Measurements from ENCODE around the gene TTBK2. TPM values are rescaled to one million over a fixed set of nuclear protein-coding genes. Genes with fewer than 3 reads are reported as not detected.

The TTBK2 gene
- total RNA-seq, 1 donor from 2014 or later: 32.4 TPM

DNA sequence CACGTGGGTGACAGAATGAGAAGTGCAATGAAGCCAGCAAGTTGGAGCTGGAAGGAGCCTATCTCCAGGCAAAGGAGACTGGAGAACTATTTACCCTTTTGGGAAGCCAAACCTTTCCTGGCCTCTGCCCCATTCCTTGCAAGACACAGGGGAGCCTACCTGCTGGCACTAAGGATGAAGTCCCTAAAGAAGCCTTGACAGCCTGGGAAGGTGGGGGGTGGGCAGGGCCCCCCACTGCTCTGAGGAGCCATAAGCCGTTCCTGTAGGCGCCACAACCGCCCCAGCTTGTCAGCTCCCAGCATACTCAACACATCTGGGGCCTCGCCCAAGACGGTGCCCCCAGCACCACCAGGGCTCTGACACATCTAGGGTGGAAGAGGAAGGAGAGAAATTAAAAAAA is 189.1 kb downstream of the TTBK2 start:
- Histone ChIP-seq H2AFZ (replicated peaks) (no peak overlapping the region), H3K27ac (no peak overlapping the region), H3K4me1 (no peaks in the 10 kb centered on the region), H3K4me2 (no peak overlapping the region), H3K4me3 (no peak overlapping the region), H3K9me3 (ENCODE audit: low read depth) (no peaks in the 10 kb centered on the region), H3K9ac (no peak overlapping the region), H3K79me2 (ENCODE audit: low read depth) (peaks cover 8% of the 10 kb centered on the region), H4K20me1 (ENCODE audit: low read depth) (peaks cover 23% of the 10 kb centered on the region), H3K36me3 (peaks cover 3% of the 10 kb centered on the region), H3F3A (ENCODE audit: low read depth) (peaks cover 3% of the 10 kb centered on the region), H3K27me3 (no peaks in the 10 kb centered on the region)
- TF ChIP-seq EZH2phosphoT487 (IDR thresholded peaks at IDR 0.05): no peak
- no peak for TF ChIP-seq CTCF (IDR thresholded peaks at IDR 0.05)
- no peak for TF ChIP-seq EZH2 (IDR thresholded peaks at IDR 0.05)
- Mint-ChIP-seq H3K4me3 (no peak overlapping the region), H3K27ac (peak overlapping the region; percentile 76), H3K36me3 (peaks cover 29% of the 10 kb centered on the region), H3K4me1 (peaks cover 7% of the 10 kb centered on the region), H3K9me3 (no peaks in the 10 kb centered on the region), H3K27me3 (ENCODE audit: insufficient read depth, low read depth) (peaks cover 9% of the 10 kb centered on the region)
- DNase-seq (ENCODE audit: low spot score): no peak

- DNase-seq (ENCODE audit: low spot score): no peak
- H3K36me3 ChIP-seq: peaks cover 3% of the 10 kb centered on the region
- no peaks in the 10 kb centered on the region for H3K9me3 Mint-ChIP-seq
- peaks cover 16% of the 10 kb centered on the region for H4K20me1 ChIP-seq (ENCODE audit: low read depth)
- no peaks in the 10 kb centered on the region for H3K9me3 ChIP-seq (ENCODE audit: low read depth)
- H3K27ac ChIP-seq: no peak overlapping the region
- H3K4me2 ChIP-seq: no peak overlapping the region
- peaks cover 2% of the 10 kb centered on the region for H3K79me2 ChIP-seq (ENCODE audit: low read depth)
- no peak overlapping the region for H3K9ac ChIP-seq
- no peak overlapping the region for H3K4me3 Mint-ChIP-seq
- H3K4me3 ChIP-seq: no peak overlapping the region
- TF ChIP-seq EZH2 (IDR thresholded peaks at IDR 0.05) (no peak), EZH2phosphoT487 (IDR thresholded peaks at IDR 0.05) (no peak), CTCF (IDR thresholded peaks at IDR 0.05) (no peak)
- H3K4me1 Mint-ChIP-seq: peaks cover 4% of the 10 kb centered on the region
- H3K27ac Mint-ChIP-seq: no peak overlapping the region
- peaks cover 30% of the 10 kb centered on the region for H3K36me3 Mint-ChIP-seq
- H3K27me3 Mint-ChIP-seq (ENCODE audit: insufficient read depth, low read depth): peaks cover 9% of the 10 kb centered on the region
- no peak overlapping the region for H2AFZ ChIP-seq (replicated peaks)
- no peaks in the 10 kb centered on the region for H3K27me3 ChIP-seq
- peaks cover 3% of the 10 kb centered on the region for H3F3A ChIP-seq (ENCODE audit: low read depth)
- no peaks in the 10 kb centered on the region for H3K4me1 ChIP-seq
Measured at GRCh38 chr15:42730536-42730935, 190.0 kb downstream of the TTBK2 start.

DNA sequence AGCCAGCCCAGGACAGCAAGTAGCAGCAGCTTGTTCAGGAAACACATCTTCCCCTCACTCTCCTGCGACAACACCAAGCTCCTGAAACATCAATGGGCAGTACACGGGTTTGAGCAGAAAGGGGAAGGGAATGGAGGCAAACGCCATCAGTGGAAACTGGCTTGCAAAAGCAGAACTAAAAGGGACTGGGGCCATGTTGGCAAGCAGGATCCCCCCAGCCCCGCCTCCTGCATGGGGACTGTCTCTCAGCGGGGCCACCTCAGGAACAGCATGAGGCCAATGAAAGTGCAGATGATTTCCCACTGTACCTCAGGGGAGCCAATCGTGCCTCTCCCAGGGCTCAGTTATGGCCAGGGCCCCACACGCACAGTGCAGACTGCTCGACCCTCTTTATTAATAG is 190.4 kb downstream of the TTBK2 start:
- no peak overlapping the region for H2AFZ ChIP-seq (replicated peaks)
- H3K4me1 Mint-ChIP-seq: peaks cover 4% of the 10 kb centered on the region
- no peak overlapping the region for H3K4me3 Mint-ChIP-seq
- no peaks in the 10 kb centered on the region for H3K27me3 ChIP-seq
- no peak overlapping the region for H3K27ac Mint-ChIP-seq
- no peaks in the 10 kb centered on the region for H3K9me3 ChIP-seq (ENCODE audit: low read depth)
- H3K36me3 Mint-ChIP-seq: peaks cover 34% of the 10 kb centered on the region
- peaks cover 13% of the 10 kb centered on the region for H4K20me1 ChIP-seq (ENCODE audit: low read depth)
- H3K9me3 Mint-ChIP-seq: no peaks in the 10 kb centered on the region
- peaks cover 3% of the 10 kb centered on the region for H3F3A ChIP-seq (ENCODE audit: low read depth)
- H3K27ac ChIP-seq: no peak overlapping the region
- no peak for DNase-seq (ENCODE audit: low spot score)
- peaks cover 3% of the 10 kb centered on the region for H3K36me3 ChIP-seq
- TF ChIP-seq EZH2phosphoT487 (IDR thresholded peaks at IDR 0.05) (no peak), CTCF (IDR thresholded peaks at IDR 0.05) (no peak), EZH2 (IDR thresholded peaks at IDR 0.05) (no peak)
- no peak overlapping the region for H3K9ac ChIP-seq
- H3K4me2 ChIP-seq: no peak overlapping the region
- H3K79me2 ChIP-seq (ENCODE audit: low read depth): no peaks in the 10 kb centered on the region
- H3K27me3 Mint-ChIP-seq (ENCODE audit: insufficient read depth, low read depth): peaks cover 10% of the 10 kb centered on the region
- no peaks in the 10 kb centered on the region for H3K4me1 ChIP-seq
- H3K4me3 ChIP-seq: no peak overlapping the region

All from neural progenitor cell (in vitro differentiated cells).